NCI-H510A (cell line): Measurements from ENCODE around the gene SLC12A7.
A peak's percentile ranks its signal among the peaks of the same experiment; 100 is the strongest.

Experiments
- DNase-seq: peaks from one replicate; lab custom pipeline; 2025; lab: John Stamatoyannopoulos, UW

SLC12A7 gene

GRCh38 chr5:1050423-1051365 lies 61.2 kb downstream of the SLC12A7 start:
- peak; percentile 91 for DNase-seq

- no peak for DNase-seq
Observed at GRCh38 chr5:1048861-1049838, 62.7 kb downstream of the SLC12A7 start.

GRCh38 chr5:1048162-1048721 lies 63.6 kb downstream of the SLC12A7 start:
- DNase-seq, result no peak

- DNase-seq, result no peak
Observed at GRCh38 chr5:1047332-1047965, 64.4 kb downstream of the SLC12A7 start.

GRCh38 chr5:1045960-1046560 lies 65.8 kb downstream of the SLC12A7 start:
- no peak for DNase-seq

- DNase-seq, result no peak
Observed at GRCh38 chr5:1044117-1044516, 67.7 kb downstream of the SLC12A7 start.

GRCh38 chr5:1043327-1043726 lies 68.5 kb downstream of the SLC12A7 start:
- no peak for DNase-seq

- DNase-seq, result no peak
Observed at GRCh38 chr5:1042626-1043025, 69.2 kb downstream of the SLC12A7 start.

- no peak for DNase-seq
Observed at GRCh38 chr5:1041225-1042143, 70.4 kb downstream of the SLC12A7 start.

GRCh38 chr5:1040571-1040970 lies 71.3 kb downstream of the SLC12A7 start:
- no peak for DNase-seq

- no peak for DNase-seq
Observed at GRCh38 chr5:1039706-1040260, 72.1 kb downstream of the SLC12A7 start.

GRCh38 chr5:1039210-1039548 lies 72.7 kb downstream of the SLC12A7 start:
- DNase-seq, result no peak

- DNase-seq, result no peak
Observed at GRCh38 chr5:1038417-1039209, 73.2 kb downstream of the SLC12A7 start.

- no peak for DNase-seq
Observed at GRCh38 chr5:1037671-1038416, 74.0 kb downstream of the SLC12A7 start.

GRCh38 chr5:1037123-1037670 lies 74.7 kb downstream of the SLC12A7 start:
- DNase-seq, result no peak

GRCh38 chr5:1036504-1037122 lies 75.2 kb downstream of the SLC12A7 start:
- no peak for DNase-seq
